HCT116 (cell line): ENCODE data around the gene TUBB6. TPM values are rescaled to one million over a fixed set of nuclear protein-coding genes. Genes with fewer than 3 reads are reported as not detected.

ENCODE experiments used
- ATAC-seq: fragments of 200-7000 bp; cut with Tn5 transposase; 2 replicates; pipeline ENCODE4 v1.9.1; 2020; ENCODE audit warnings: mild to moderate bottlenecking, moderate library complexity
- BruUV-seq: library from RNA; stranded (reverse); fragments of 400-500 nt; replicated peaks from 2 replicates; lab custom pipeline; 2021; lab: Mats Ljungman, UMichigan
- CTCF ChIA-PET: fragments of 300-600 bp; sonication (Branson Sonifier 250); formaldehyde crosslinking; loops from one replicate; lab custom pipeline; 2021; ENCODE audit warnings: antibody characterized with exemption; lab: Charles Lee
- POLR2A ChIA-PET: fragments of 300-600, 350-600 bp; sonication (Branson Sonifier 250); formaldehyde crosslinking; loops from one replicate; lab custom pipeline; 2021; ENCODE audit warnings: antibody characterized with exemption; lab: Charles Lee
- RAD21 ChIA-PET, 2 experiments: fragments of 300-600 bp; sonication (Branson Sonifier 250); formaldehyde crosslinking; loops; one replicate each; lab custom pipeline; 2023; ENCODE audit warnings: low total read pairs in 2 of 2; ENCODE audit not compliant: uncharacterized antibody in 2 of 2, unreplicated experiment in 2 of 2, low non-redundant PET in 1 of 2; lab: Charles Lee
- DNase-seq: peaks from one replicate; pipeline ENCODE4 v3.0.0-alpha.2; 2010; ENCODE audit warnings: low read depth, low spot score
- H2AFZ ChIP-seq: fragments of 200-600 bp; shearing (Covaris generic), sonication (generic); 2 replicates; pipeline ENCODE4 v1.6.1; 2017; ENCODE audit warnings: low read depth, mixed run types, mixed read lengths, antibody characterized with exemption, low read length; ENCODE audit not compliant: poor library complexity, severe bottlenecking
- H3K27ac ChIP-seq: 2 replicates; pipeline ENCODE4 v1.5.1; 2012; ENCODE audit warnings: low read depth, low read length
- H3K27me3 ChIP-seq: fragments of 200-600 bp; sonication (generic); 2 replicates; pipeline ENCODE4 v1.6.1; 2016; ENCODE audit warnings: mixed run types, low read length, mixed read lengths; ENCODE audit not compliant: insufficient read depth
- H3K36me3 ChIP-seq, 2 experiments: fragments of 200-500 bp in 1 of 2; fragments of 200-600 bp in 1 of 2; sonication (Bioruptor generic) in 1 of 2; sonication (generic) in 1 of 2; 2 replicates each; pipeline versions ENCODE4 v1.5.1 to v1.6.1; 2014 to 2016; ENCODE audit warnings: low read length in 2 of 2, inconsistent platforms in 1 of 2, mixed read lengths in 1 of 2, mixed run types in 1 of 2; ENCODE audit not compliant: insufficient read depth in 2 of 2, control insufficient read depth in 1 of 2
- H3K4me1 ChIP-seq, 2 experiments: fragments of 200-600 bp in 1 of 2; sonication (generic) in 1 of 2; 2 replicates each; pipeline versions ENCODE4 v1.5.1 to v1.6.1; 2012 to 2017; ENCODE audit warnings: low read length in 2 of 2, inconsistent platforms in 1 of 2, mild to moderate bottlenecking in 1 of 2, mixed read lengths in 1 of 2, mixed run types in 1 of 2, moderate library complexity in 1 of 2; ENCODE audit not compliant: insufficient read depth in 2 of 2, control insufficient read depth in 1 of 2
- H3K4me2 ChIP-seq: fragments of 200-600 bp; sonication (generic); 2 replicates; pipeline ENCODE4 v1.6.1; 2017; ENCODE audit warnings: mixed run types, low read length, mixed read lengths
- H3K4me3 ChIP-seq, 2 experiments: fragments of 200-600 bp in 1 of 2; sonication (generic) in 1 of 2; replicated peaks in 1 of 2; 2 replicates each; pipeline ENCODE4 v1.5.1; 2011 to 2016; ENCODE audit warnings: low read length in 2 of 2, control low read depth in 1 of 2, low read depth in 1 of 2, mild to moderate bottlenecking in 1 of 2, mixed read lengths in 1 of 2, mixed run types in 1 of 2
- H3K79me2 ChIP-seq: fragments of 200-600 bp; sonication (generic); 2 replicates; pipeline ENCODE4 v1.6.1; 2017; ENCODE audit warnings: mild to moderate bottlenecking, mixed run types, low read length, moderate library complexity, mixed read lengths; ENCODE audit not compliant: insufficient read depth
- H3K9ac ChIP-seq: fragments of 200-600 bp; sonication (generic); 2 replicates; pipeline ENCODE4 v1.6.1; 2016; ENCODE audit warnings: low read length, mixed read lengths
- H3K9me2 ChIP-seq: fragments of 200-600 bp; sonication (generic), shearing (Covaris generic); 2 replicates; pipeline ENCODE4 v1.6.1; 2017; ENCODE audit warnings: mixed run types, mild to moderate bottlenecking, moderate library complexity; ENCODE audit not compliant: insufficient read depth
- H3K9me3 ChIP-seq, 2 experiments: fragments of 200-500 bp in 1 of 2; fragments of 200-600 bp in 1 of 2; sonication (Bioruptor generic) in 1 of 2; sonication (generic) in 1 of 2; 2 replicates each; pipeline ENCODE4 v1.6.1; 2014 to 2017; ENCODE audit warnings: low read length in 2 of 2, mixed read lengths in 2 of 2, inconsistent platforms in 1 of 2, low read depth in 1 of 2, mild to moderate bottlenecking in 1 of 2, mixed run types in 1 of 2, moderate library complexity in 1 of 2; ENCODE audit not compliant: control insufficient read depth in 1 of 2, insufficient read depth in 1 of 2
- H4K20me1 ChIP-seq: fragments of 200-600 bp; sonication (generic), shearing (Covaris generic); 2 replicates; pipeline ENCODE4 v1.6.1; 2017; ENCODE audit warnings: mixed run types, mild to moderate bottlenecking, moderate library complexity; ENCODE audit not compliant: insufficient read depth
- CEBPB ChIP-seq: IDR thresholded peaks from 2 replicates; pipeline ENCODE4 v1.6.1; 2012; ENCODE audit warnings: low read depth
- EGR1 ChIP-seq: IDR thresholded peaks from 2 replicates; pipeline ENCODE4 v1.6.1; 2012; ENCODE audit warnings: low read depth
- ELF1 ChIP-seq: IDR thresholded peaks from 2 replicates; pipeline ENCODE4 v1.6.1; 2012; ENCODE audit warnings: low read depth, borderline replicate concordance
- EZH2 ChIP-seq: fragments of 200-600 bp; sonication (generic); IDR thresholded peaks from 2 replicates; pipeline ENCODE4 v1.6.1; 2017; ENCODE audit warnings: antibody characterized with exemption, mixed run types
- FOSL1 ChIP-seq: IDR thresholded peaks from 2 replicates; pipeline ENCODE4 v1.6.1; 2012; ENCODE audit warnings: low read depth
- JUND ChIP-seq: IDR thresholded peaks from 2 replicates; pipeline ENCODE4 v1.6.1; 2012
- POLR2A ChIP-seq: IDR thresholded peaks from 2 replicates; pipeline ENCODE4 v1.7.0; 2011; ENCODE audit warnings: borderline replicate concordance; ENCODE audit not compliant: insufficient read depth, insufficient read length; ENCODE audit errors: extremely low read depth
- SIN3A ChIP-seq: IDR thresholded peaks from 2 replicates; pipeline ENCODE4 v1.6.1; 2012; ENCODE audit warnings: low read depth
- SRF ChIP-seq: IDR thresholded peaks from 2 replicates; pipeline ENCODE4 v1.6.1; 2012; ENCODE audit warnings: low read depth
- TCF7L2 ChIP-seq: IDR thresholded peaks from 2 replicates; pipeline ENCODE4 v1.7.0; 2011; ENCODE audit warnings: borderline replicate concordance, inconsistent platforms; ENCODE audit not compliant: insufficient read depth, insufficient read length; ENCODE audit errors: extremely low read depth
- YY1 ChIP-seq: IDR thresholded peaks from 2 replicates; pipeline ENCODE4 v1.6.1; 2011; ENCODE audit warnings: low read length, low read depth, moderate library complexity, mild to moderate bottlenecking; ENCODE audit not compliant: insufficient replicate concordance; ENCODE audit errors: extremely low read depth
- ZNF274 ChIP-seq: fragments of 200-500 bp; sonication (Bioruptor generic); IDR thresholded peaks from 2 replicates; pipeline ENCODE4 v1.6.1; 2014; ENCODE audit warnings: mild to moderate bottlenecking, low read depth, low read length, inconsistent platforms
- intact Hi-C: fragments of 100-400 bp; cut with micrococcal nuclease; formaldehyde crosslinking; loops from 2 replicates; pipeline ENCODE4 v1.10.0; 2022
- total RNA-seq: library from RNA; stranded (reverse); gene quantifications from one replicate; pipeline ENCODE4 v1.2.1, GENCODE V29; 2021; ENCODE audit not compliant: unreplicated experiment
- TF ChIP-seq, protein P1 (sequence below): IDR thresholded peaks from 2 replicates; pipeline ENCODE4 v1.6.1; 2012
- TF ChIP-seq, protein P2 (sequence below), 3 experiments: fragments of 200-600 bp in 1 of 3; sonication (generic) in 1 of 3; IDR thresholded peaks in 2 of 3; conservative IDR thresholded peaks in 1 of 3; 2 replicates each; pipeline ENCODE4 v1.5.1; 2012 to 2017; ENCODE audit warnings: low read depth in 2 of 3, low read length in 2 of 3, antibody characterized with exemption in 1 of 3, borderline replicate concordance in 1 of 3, control low read depth in 1 of 3, mild to moderate bottlenecking in 1 of 3, mixed read lengths in 1 of 3, mixed run types in 1 of 3, moderate library complexity in 1 of 3; ENCODE audit not compliant: insufficient read depth in 1 of 3

Gene TUBB6
- total RNA-seq, 1 experiment from 2014 or later: 87.4 TPM

DNA sequence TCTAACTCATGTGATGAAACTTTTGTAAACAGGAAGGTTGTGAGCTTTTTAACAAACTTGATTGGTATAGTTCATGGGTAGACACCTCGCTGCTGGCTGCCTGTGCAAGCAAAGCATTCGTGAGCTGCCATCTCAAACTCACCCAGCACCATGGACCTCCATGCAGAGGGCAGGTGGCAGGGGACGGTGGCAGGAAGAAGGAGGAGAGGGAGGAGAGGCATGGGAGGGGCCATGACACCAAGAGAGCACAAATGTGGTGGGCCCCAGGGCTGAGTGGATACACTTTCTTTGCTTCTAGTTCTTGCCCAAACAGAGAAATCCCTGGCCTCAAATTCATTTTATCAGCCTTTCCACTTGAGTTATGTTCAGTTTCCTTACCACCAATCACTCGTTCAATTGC is 39.9 kb downstream of the TUBB6 start:
- CTCF ChIA-PET: interaction anchor here (1.3 kb wide), 1 partner anchor 20 kb away, joined by 6 read pairs; no protein-coding TSS in a partner anchor
- ATAC-seq: no peak
- H3K27ac ChIP-seq: no peak overlapping the region
- H3K27me3 ChIP-seq: no peaks in the 10 kb centered on the region
- H3K4me2 ChIP-seq: no peak overlapping the region
- BruUV-seq: no TSS peak
- no peak overlapping the region for H2AFZ ChIP-seq
- no peak for DNase-seq
- POLR2A ChIA-PET: no interaction called here
- intact Hi-C loops: no loop called here
- RAD21 ChIA-PET: no interaction called here
- no peaks in the 10 kb centered on the region for H3K4me1 ChIP-seq
- no peaks in the 10 kb centered on the region for H4K20me1 ChIP-seq
- no peaks in the 10 kb centered on the region for H3K9me3 ChIP-seq
- H3K36me3 ChIP-seq: peaks cover 45 to 48% of the 10 kb centered on the region in 2 experiments
- H3K79me2 ChIP-seq: no peaks in the 10 kb centered on the region
- no peaks in the 10 kb centered on the region for H3K9me2 ChIP-seq
- H3K4me3 ChIP-seq: no peak overlapping the region
- no peak overlapping the region for H3K9ac ChIP-seq
- TF ChIP-seq EZH2 (no peak), TCF7L2 (no peak), EGR1 (no peak), SIN3A (no peak), CEBPB (no peak), POLR2A (no peak), JUND (no peak)
- TF ChIP-seq, protein P1, sequence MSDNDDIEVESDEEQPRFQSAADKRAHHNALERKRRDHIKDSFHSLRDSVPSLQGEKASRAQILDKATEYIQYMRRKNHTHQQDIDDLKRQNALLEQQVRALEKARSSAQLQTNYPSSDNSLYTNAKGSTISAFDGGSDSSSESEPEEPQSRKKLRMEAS: no peak
- TF ChIP-seq, protein P2, sequence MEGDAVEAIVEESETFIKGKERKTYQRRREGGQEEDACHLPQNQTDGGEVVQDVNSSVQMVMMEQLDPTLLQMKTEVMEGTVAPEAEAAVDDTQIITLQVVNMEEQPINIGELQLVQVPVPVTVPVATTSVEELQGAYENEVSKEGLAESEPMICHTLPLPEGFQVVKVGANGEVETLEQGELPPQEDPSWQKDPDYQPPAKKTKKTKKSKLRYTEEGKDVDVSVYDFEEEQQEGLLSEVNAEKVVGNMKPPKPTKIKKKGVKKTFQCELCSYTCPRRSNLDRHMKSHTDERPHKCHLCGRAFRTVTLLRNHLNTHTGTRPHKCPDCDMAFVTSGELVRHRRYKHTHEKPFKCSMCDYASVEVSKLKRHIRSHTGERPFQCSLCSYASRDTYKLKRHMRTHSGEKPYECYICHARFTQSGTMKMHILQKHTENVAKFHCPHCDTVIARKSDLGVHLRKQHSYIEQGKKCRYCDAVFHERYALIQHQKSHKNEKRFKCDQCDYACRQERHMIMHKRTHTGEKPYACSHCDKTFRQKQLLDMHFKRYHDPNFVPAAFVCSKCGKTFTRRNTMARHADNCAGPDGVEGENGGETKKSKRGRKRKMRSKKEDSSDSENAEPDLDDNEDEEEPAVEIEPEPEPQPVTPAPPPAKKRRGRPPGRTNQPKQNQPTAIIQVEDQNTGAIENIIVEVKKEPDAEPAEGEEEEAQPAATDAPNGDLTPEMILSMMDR (IDR thresholded peaks at IDR 0.05 in 2 of 3, conservative IDR thresholded peaks at IDR 0.05 in 1 of 3; ENCODE audit: borderline replicate concordance in 1 of 3, insufficient read depth in 1 of 3, low read depth in 2 of 3, low read length in 2 of 3): no peak

DNA sequence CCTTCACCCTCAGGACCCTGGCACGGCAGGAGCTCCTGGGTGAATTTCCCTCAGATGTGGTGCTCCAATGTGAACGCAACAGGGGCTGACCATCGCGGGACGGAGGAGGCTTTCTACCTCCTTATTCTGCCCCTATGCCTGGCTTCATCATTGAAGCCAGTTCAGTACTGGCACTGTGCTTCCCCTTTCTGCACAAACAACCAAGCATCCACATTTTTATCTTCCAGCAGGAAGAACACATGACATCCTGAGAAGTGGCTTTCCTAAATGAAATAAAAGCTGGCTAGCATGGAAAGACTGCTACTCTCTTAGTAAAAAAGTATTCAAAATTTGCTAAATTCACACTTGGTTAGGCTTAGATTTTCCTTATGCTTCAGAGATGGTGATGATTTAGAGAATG is 44.1 kb downstream of the TUBB6 start:
- ChIA-PET POLR2A (no interaction called here), CTCF (no interaction called here), RAD21 (no interaction called here)
- no TSS peak for BruUV-seq
- no peaks in the 10 kb centered on the region for H3K9me2 ChIP-seq
- no peak for TF ChIP-seq SRF
- no peak for TF ChIP-seq YY1
- TF ChIP-seq FOSL1: no peak
- no peak for TF ChIP-seq ZNF274
- no peak for TF ChIP-seq ELF1
- no peaks in the 10 kb centered on the region for H3K27me3 ChIP-seq
- H3K79me2 ChIP-seq: peaks cover 4% of the 10 kb centered on the region
- ATAC-seq (no peak), DNase-seq (no peak)
- H4K20me1 ChIP-seq: no peaks in the 10 kb centered on the region
- no peak overlapping the region for H3K27ac ChIP-seq
- no peak overlapping the region for H2AFZ ChIP-seq
- H3K9me3 ChIP-seq: no peaks in the 10 kb centered on the region
- no peak overlapping the region for H3K9ac ChIP-seq
- no peak overlapping the region for H3K4me3 ChIP-seq
- no peak overlapping the region for H3K4me2 ChIP-seq
- no peaks in the 10 kb centered on the region for H3K4me1 ChIP-seq
- peaks cover 38 to 40% of the 10 kb centered on the region in 2 experiments; a peak in 3 of 4 replicates for H3K36me3 ChIP-seq
- intact Hi-C loops: no loop called here
